Parathyroid adenoma (tissue), 2 donors: Measurements from ENCODE around the gene PTRHD1.

Experiments
- H2AFZ ChIP-seq: fragments of 300-600 bp; sonication (generic); one replicate; pipeline ENCODE4 v1.7.0; 2017; ENCODE audit warnings: antibody characterized with exemption, mild to moderate bottlenecking
- H3K27ac ChIP-seq: fragments of 300-600 bp; sonication (generic); one replicate; pipeline ENCODE4 v1.7.0; 2017
- H3K27me3 ChIP-seq: fragments of 300-600 bp; sonication (generic); one replicate; pipeline ENCODE4 v1.7.0; 2017; ENCODE audit warnings: low read length; ENCODE audit not compliant: control insufficient read depth, insufficient read depth
- H3K36me3 ChIP-seq: fragments of 300-600 bp; sonication (generic); one replicate; pipeline ENCODE4 v1.7.0; 2017; ENCODE audit warnings: low read length; ENCODE audit not compliant: control insufficient read depth, insufficient read depth
- H3K4me1 ChIP-seq: fragments of 300-600 bp; sonication (generic); one replicate; pipeline ENCODE4 v1.7.0; 2017; ENCODE audit warnings: control low read depth
- H3K4me2 ChIP-seq: fragments of 300-600 bp; sonication (generic); one replicate; pipeline ENCODE4 v1.7.0; 2017; ENCODE audit warnings: low read length
- H3K4me3 ChIP-seq: fragments of 300-600 bp; sonication (generic); one replicate; pipeline ENCODE4 v1.7.0; 2017; ENCODE audit warnings: low read depth, low read length
- H3K79me2 ChIP-seq: fragments of 300-600 bp; sonication (generic); one replicate; pipeline ENCODE4 v1.7.0; 2017; ENCODE audit warnings: control low read depth
- H3K9ac ChIP-seq: fragments of 300-600 bp; sonication (generic); one replicate; pipeline ENCODE4 v1.7.0; 2017; ENCODE audit warnings: mild to moderate bottlenecking
- H3K9me3 ChIP-seq: fragments of 300-600 bp; sonication (generic); one replicate; pipeline ENCODE4 v1.7.0; 2017; ENCODE audit warnings: low read length; ENCODE audit not compliant: control insufficient read depth
- TF ChIP-seq, protein P1 (sequence below): fragments of 300-600 bp; sonication (generic); IDR thresholded peaks from one replicate; pipeline ENCODE4 v1.7.0; 2017; ENCODE audit warnings: antibody characterized with exemption, mild to moderate bottlenecking
- donor health status: primary hyperparathyroidism.

PTRHD1 gene

DNA sequence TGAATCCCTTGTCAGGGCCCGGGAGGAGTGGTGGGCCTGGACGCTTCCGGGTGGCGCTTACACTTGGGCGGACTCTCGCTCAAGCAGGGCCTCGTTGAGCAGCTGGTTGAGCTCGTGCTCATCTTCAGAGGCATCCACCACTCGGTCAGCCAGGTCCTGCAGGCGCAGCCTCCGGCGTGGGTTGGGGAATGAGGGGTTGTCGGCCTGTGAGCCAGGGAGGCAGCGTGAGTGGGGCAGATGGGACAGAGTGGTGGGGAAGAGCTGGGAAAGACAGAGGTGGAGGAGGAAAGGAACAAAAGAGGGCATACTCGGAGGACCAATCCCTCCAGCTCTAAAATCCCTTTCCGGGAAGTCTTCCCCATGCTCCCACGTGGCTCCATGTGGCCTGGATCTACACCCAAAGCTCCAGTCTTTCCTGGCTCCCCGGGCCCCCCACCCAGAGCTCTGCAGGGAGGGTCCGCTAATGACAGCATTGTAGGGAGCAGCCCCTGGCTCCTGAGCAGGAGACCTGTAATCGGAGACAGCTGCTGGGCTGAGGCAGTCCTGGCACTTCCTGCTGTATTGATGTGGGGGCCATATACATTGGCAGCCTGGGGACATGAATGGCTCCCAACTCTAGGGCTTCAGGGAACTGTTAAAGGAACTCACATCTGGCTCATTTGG, 41.7 kb upstream of the PTRHD1 start:
- Histone ChIP-seq H3K9me3 (no peaks in the 10 kb centered on the region), H3K9ac (no peak overlapping the region), H3K27ac (no peak overlapping the region)

DNA sequence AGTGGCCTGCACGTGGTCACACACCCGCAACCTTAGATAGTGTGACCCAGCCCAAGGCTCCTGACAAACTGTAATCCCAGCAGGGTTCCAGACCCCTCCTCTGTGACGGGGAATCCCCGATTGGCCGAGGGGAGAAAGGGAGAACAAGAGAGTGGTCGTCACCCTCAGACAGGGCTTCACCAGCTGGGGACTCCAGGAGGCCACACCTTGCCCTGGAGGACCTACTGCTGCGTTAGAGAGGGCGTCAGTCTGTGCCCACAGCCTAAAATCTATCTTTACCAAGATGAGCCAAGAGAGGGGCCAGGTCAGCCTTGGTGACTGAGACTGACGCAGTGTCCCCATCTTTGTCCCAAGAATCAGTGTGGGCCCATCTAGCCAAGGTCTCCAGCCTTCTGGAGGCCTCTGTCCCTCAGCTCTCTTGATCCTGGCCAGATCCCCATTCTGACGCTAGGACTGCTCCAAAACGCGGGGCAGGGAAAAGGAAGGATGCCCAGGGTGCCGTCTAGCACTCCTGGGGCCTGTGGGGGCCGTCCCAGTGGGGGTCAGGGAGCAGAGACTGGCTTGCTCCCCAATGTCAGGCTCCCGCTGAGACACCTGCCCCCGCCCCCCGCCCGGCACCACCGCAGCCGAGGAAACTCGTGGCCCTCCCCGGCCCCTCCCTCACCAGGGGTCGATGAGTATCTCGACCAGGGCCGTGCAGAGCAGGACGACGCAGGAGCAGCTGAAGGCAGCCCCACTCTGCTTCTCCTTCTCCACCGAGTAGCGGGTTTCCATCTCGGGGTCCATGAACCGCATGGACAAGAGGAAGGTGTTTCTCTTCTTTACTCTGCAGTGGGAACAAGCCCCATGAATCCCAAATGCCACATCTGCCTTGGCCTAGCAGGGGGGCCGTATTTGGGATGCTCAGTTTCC, 40.9 kb upstream of the PTRHD1 start:
- no peak overlapping the region for H3K9ac ChIP-seq
- no peak overlapping the region for H2AFZ ChIP-seq
- no peaks in the 10 kb centered on the region for H3K36me3 ChIP-seq
- no peaks in the 10 kb centered on the region for H3K9me3 ChIP-seq
- H3K79me2 ChIP-seq = no peaks in the 10 kb centered on the region
- no peak overlapping the region for H3K4me3 ChIP-seq
- no peak overlapping the region for H3K27ac ChIP-seq
- H3K27me3 ChIP-seq = no peaks in the 10 kb centered on the region
- peaks cover 7% of the 10 kb centered on the region for H3K4me1 ChIP-seq
- H3K4me2 ChIP-seq = no peak overlapping the region
- TF ChIP-seq, protein P1, sequence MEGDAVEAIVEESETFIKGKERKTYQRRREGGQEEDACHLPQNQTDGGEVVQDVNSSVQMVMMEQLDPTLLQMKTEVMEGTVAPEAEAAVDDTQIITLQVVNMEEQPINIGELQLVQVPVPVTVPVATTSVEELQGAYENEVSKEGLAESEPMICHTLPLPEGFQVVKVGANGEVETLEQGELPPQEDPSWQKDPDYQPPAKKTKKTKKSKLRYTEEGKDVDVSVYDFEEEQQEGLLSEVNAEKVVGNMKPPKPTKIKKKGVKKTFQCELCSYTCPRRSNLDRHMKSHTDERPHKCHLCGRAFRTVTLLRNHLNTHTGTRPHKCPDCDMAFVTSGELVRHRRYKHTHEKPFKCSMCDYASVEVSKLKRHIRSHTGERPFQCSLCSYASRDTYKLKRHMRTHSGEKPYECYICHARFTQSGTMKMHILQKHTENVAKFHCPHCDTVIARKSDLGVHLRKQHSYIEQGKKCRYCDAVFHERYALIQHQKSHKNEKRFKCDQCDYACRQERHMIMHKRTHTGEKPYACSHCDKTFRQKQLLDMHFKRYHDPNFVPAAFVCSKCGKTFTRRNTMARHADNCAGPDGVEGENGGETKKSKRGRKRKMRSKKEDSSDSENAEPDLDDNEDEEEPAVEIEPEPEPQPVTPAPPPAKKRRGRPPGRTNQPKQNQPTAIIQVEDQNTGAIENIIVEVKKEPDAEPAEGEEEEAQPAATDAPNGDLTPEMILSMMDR = no peak

More for the DNA sequence above, 41.7 kb upstream of the PTRHD1 start:
- H3K4me1 ChIP-seq = peaks cover 7% of the 10 kb centered on the region
- H3K4me2 ChIP-seq = no peak overlapping the region
- no peaks in the 10 kb centered on the region for H3K79me2 ChIP-seq
- H2AFZ ChIP-seq = no peak overlapping the region
- no peak overlapping the region for H3K4me3 ChIP-seq
- H3K36me3 ChIP-seq = no peaks in the 10 kb centered on the region
- no peaks in the 10 kb centered on the region for H3K27me3 ChIP-seq
- TF ChIP-seq, protein P1 = no peak

DNA sequence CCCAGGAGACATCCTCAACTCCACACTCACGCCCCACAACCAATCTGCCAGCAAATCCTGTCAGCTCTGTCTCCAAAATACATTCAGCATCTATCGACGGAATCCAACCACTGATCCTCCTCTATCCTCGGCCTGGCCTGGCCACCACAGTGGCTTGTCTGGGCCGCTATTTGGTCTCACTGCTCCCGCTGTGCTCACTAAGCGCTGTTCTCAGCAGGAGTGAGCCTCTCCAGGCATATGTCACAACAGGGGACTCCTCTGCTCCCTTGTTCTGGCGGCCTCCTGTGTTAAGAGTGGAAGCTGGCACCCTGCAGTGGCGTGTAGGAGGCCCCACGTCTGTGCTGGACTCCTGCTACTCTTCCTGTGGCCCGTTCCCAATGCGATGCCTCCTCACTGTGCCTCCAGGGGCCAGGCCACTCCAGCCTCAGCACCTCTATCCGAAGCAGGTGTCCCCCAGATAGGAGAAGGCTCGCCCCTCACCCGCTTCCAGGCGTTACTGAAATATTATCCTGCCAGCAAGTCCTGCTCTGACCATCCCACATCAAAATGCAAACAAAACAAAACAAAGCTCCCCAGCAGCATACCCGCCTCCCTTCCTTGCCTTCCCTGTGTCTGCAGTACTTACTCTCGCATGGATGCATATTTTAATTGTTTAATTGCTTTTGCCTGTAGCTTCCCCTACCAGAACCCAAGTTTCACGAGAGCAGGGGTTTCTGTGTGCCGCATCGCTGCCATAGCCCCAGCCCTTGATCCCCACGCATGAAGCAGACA, 39.9 kb upstream of the PTRHD1 start:
- peaks cover 7% of the 10 kb centered on the region for H3K4me1 ChIP-seq
- no peak overlapping the region for H3K9ac ChIP-seq
- H3K79me2 ChIP-seq = no peaks in the 10 kb centered on the region
- H3K27me3 ChIP-seq = no peaks in the 10 kb centered on the region
- H3K4me2 ChIP-seq = no peak overlapping the region
- no peak overlapping the region for H2AFZ ChIP-seq
- H3K27ac ChIP-seq = no peak overlapping the region
- TF ChIP-seq, protein P1 = no peak
- no peaks in the 10 kb centered on the region for H3K36me3 ChIP-seq
- H3K4me3 ChIP-seq = no peak overlapping the region
- H3K9me3 ChIP-seq = no peaks in the 10 kb centered on the region

GRCh38 chr2:24832521-24832920, 39.3 kb upstream of the PTRHD1 start:
- Histone ChIP-seq H3K36me3 (no peaks in the 10 kb centered on the region), H3K4me1 (peaks cover 7% of the 10 kb centered on the region), H3K4me3 (no peak overlapping the region), H3K27me3 (no peaks in the 10 kb centered on the region), H3K79me2 (no peaks in the 10 kb centered on the region), H3K9me3 (no peaks in the 10 kb centered on the region), H2AFZ (peak overlapping the region; percentile 21), H3K27ac (no peak overlapping the region), H3K9ac (no peak overlapping the region), H3K4me2 (no peak overlapping the region)
- TF ChIP-seq, protein P1 = no peak
